ENCODE results near the gene NOXA1. TPM values are rescaled to one million over a fixed set of nuclear protein-coding genes. Genes with fewer than 3 reads are reported as not detected.

NOXA1 gene
- total and polyA plus RNA-seq, 2 donors, result 1.9 to 8.4 TPM

- Histone ChIP-seq H3K4me1 (ENCODE audit: control insufficient read depth in 2 of 2, insufficient read depth in 2 of 2, low read length in 2 of 2) (peaks cover 0 to 5% of the 10 kb centered on the region in 2 donors), H3K9me3 (ENCODE audit: control insufficient read depth in 2 of 2, insufficient read depth in 1 of 2, low read length in 1 of 2) (no peaks in the 10 kb centered on the region), H3K4me3 (ENCODE audit: low read length in 2 of 2) (no peak overlapping the region), H3K36me3 (ENCODE audit: control insufficient read depth in 2 of 2, insufficient read depth in 2 of 2, low read length in 1 of 2) (no peaks in the 10 kb centered on the region), H3K27ac (ENCODE audit: low read depth in 1 of 2, low read length in 1 of 2) (no peak overlapping the region), H3K27me3 (ENCODE audit: control insufficient read depth in 2 of 2, insufficient read depth in 1 of 2, low read length in 1 of 2) (peaks cover 4 to 39% of the 10 kb centered on the region in 2 donors)
- no peak for DNase-seq (ENCODE audit: low read depth in 6 of 9, low spot score in 9 of 9)
- 90% methylated on average over 99 of the region's 99 CpGs for WGBS
Observed at GRCh38 chr9:137417161-137418021, 5.8 kb upstream of the NOXA1 start.

GRCh38 chr9:137421838-137422603, 1.2 kb upstream of the NOXA1 start:
- H3K9me3 ChIP-seq (ENCODE audit: control insufficient read depth in 2 of 2, insufficient read depth in 1 of 2, low read length in 1 of 2), result no peaks in the 10 kb centered on the region
- peaks cover 23 to 63% of the 10 kb centered on the region in 2 donors for H3K27me3 ChIP-seq (ENCODE audit: control insufficient read depth in 2 of 2, insufficient read depth in 1 of 2, low read length in 1 of 2)
- peaks cover 4 to 10% of the 10 kb centered on the region in 2 donors for H3K4me1 ChIP-seq (ENCODE audit: control insufficient read depth in 2 of 2, insufficient read depth in 2 of 2, low read length in 2 of 2)
- 8% methylated on average over 11 of the region's 11 CpGs for WGBS
- peak overlapping the region; percentile 44 to 82 for H3K4me3 ChIP-seq (ENCODE audit: low read length in 2 of 2)
- H3K36me3 ChIP-seq (ENCODE audit: control insufficient read depth in 2 of 2, insufficient read depth in 2 of 2, low read length in 1 of 2), result no peaks in the 10 kb centered on the region
- no peak for DNase-seq (ENCODE audit: low read depth in 6 of 9, low spot score in 9 of 9)
- no peak overlapping the region for H3K27ac ChIP-seq (ENCODE audit: low read depth in 1 of 2, low read length in 1 of 2)

- H3K36me3 ChIP-seq (ENCODE audit: control insufficient read depth in 2 of 2, insufficient read depth in 2 of 2, low read length in 1 of 2), result no peaks in the 10 kb centered on the region
- H3K27me3 ChIP-seq (ENCODE audit: control insufficient read depth in 2 of 2, insufficient read depth in 1 of 2, low read length in 1 of 2), result peaks cover 23 to 70% of the 10 kb centered on the region in 2 donors
- H3K9me3 ChIP-seq (ENCODE audit: control insufficient read depth in 2 of 2, insufficient read depth in 1 of 2, low read length in 1 of 2), result no peaks in the 10 kb centered on the region
- peaks cover 6 to 10% of the 10 kb centered on the region in 2 donors for H3K4me1 ChIP-seq (ENCODE audit: control insufficient read depth in 2 of 2, insufficient read depth in 2 of 2, low read length in 2 of 2)
- 11% methylated on average over 76 of the region's 77 CpGs for WGBS
- DNase-seq (ENCODE audit: low read depth in 6 of 9, low spot score in 9 of 9), result no peak
- H3K27ac ChIP-seq (ENCODE audit: low read depth in 1 of 2, low read length in 1 of 2), result peak overlapping the region in 1 of 2 donors; percentile 65
- peak overlapping the region in 1 of 2 donors; percentile 82 for H3K4me3 ChIP-seq (ENCODE audit: low read length in 2 of 2)
Observed at GRCh38 chr9:137423514-137424291, 510 bp downstream of the NOXA1 start.

GRCh38 chr9:137426018-137426681, 3.0 kb downstream of the NOXA1 start:
- 96% methylated on average over 18 of the region's 18 CpGs for WGBS
- H3K9me3 ChIP-seq (ENCODE audit: control insufficient read depth in 2 of 2, insufficient read depth in 1 of 2, low read length in 1 of 2), result no peaks in the 10 kb centered on the region
- H3K27ac ChIP-seq (ENCODE audit: low read depth in 1 of 2, low read length in 1 of 2), result no peak overlapping the region
- peaks cover 6 to 10% of the 10 kb centered on the region in 2 donors for H3K4me1 ChIP-seq (ENCODE audit: control insufficient read depth in 2 of 2, insufficient read depth in 2 of 2, low read length in 2 of 2)
- H3K27me3 ChIP-seq (ENCODE audit: control insufficient read depth in 2 of 2, insufficient read depth in 1 of 2, low read length in 1 of 2), result peaks cover 23 to 64% of the 10 kb centered on the region in 2 donors
- no peak overlapping the region for H3K4me3 ChIP-seq (ENCODE audit: low read length in 2 of 2)
- DNase-seq (ENCODE audit: low read depth in 6 of 9, low spot score in 9 of 9), result no peak
- H3K36me3 ChIP-seq (ENCODE audit: control insufficient read depth in 2 of 2, insufficient read depth in 2 of 2, low read length in 1 of 2), result no peaks in the 10 kb centered on the region

- Histone ChIP-seq H3K27me3 (ENCODE audit: control insufficient read depth in 2 of 2, insufficient read depth in 1 of 2, low read length in 1 of 2) (peaks cover 18 to 52% of the 10 kb centered on the region in 2 donors), H3K36me3 (ENCODE audit: control insufficient read depth in 2 of 2, insufficient read depth in 2 of 2, low read length in 1 of 2) (no peaks in the 10 kb centered on the region), H3K9me3 (ENCODE audit: control insufficient read depth in 2 of 2, insufficient read depth in 1 of 2, low read length in 1 of 2) (no peaks in the 10 kb centered on the region), H3K27ac (ENCODE audit: low read depth in 1 of 2, low read length in 1 of 2) (no peak overlapping the region), H3K4me3 (ENCODE audit: low read length in 2 of 2) (no peak overlapping the region), H3K4me1 (ENCODE audit: control insufficient read depth in 2 of 2, insufficient read depth in 2 of 2, low read length in 2 of 2) (peaks cover 2 to 7% of the 10 kb centered on the region in 2 donors)
- DNase-seq (ENCODE audit: low read depth in 6 of 9, low spot score in 9 of 9), result no peak
- 92% methylated on average over 27 of the region's 27 CpGs for WGBS
Observed at GRCh38 chr9:137427454-137428310, 4.5 kb downstream of the NOXA1 start.

GRCh38 chr9:137428311-137428630, 5.1 kb downstream of the NOXA1 start:
- 90% methylated on average over 6 of the region's 6 CpGs for WGBS
- H3K36me3 ChIP-seq (ENCODE audit: control insufficient read depth in 2 of 2, insufficient read depth in 2 of 2, low read length in 1 of 2), result no peaks in the 10 kb centered on the region
- peaks cover 2% of the 10 kb centered on the region in 2 donors for H3K4me1 ChIP-seq (ENCODE audit: control insufficient read depth in 2 of 2, insufficient read depth in 2 of 2, low read length in 2 of 2)
- peaks cover 12 to 48% of the 10 kb centered on the region in 2 donors for H3K27me3 ChIP-seq (ENCODE audit: control insufficient read depth in 2 of 2, insufficient read depth in 1 of 2, low read length in 1 of 2)
- no peak overlapping the region for H3K27ac ChIP-seq (ENCODE audit: low read depth in 1 of 2, low read length in 1 of 2)
- DNase-seq (ENCODE audit: low read depth in 6 of 9, low spot score in 9 of 9), result no peak
- H3K4me3 ChIP-seq (ENCODE audit: low read length in 2 of 2), result no peak overlapping the region
- H3K9me3 ChIP-seq (ENCODE audit: control insufficient read depth in 2 of 2, insufficient read depth in 1 of 2, low read length in 1 of 2), result no peaks in the 10 kb centered on the region

- H3K27me3 ChIP-seq (ENCODE audit: control insufficient read depth in 2 of 2, insufficient read depth in 1 of 2, low read length in 1 of 2), result peaks cover 5 to 41% of the 10 kb centered on the region in 2 donors
- WGBS, result 94% methylated on average over 27 of the region's 27 CpGs
- DNase-seq (ENCODE audit: low read depth in 6 of 9, low spot score in 9 of 9), result no peak
- no peaks in the 10 kb centered on the region for H3K36me3 ChIP-seq (ENCODE audit: control insufficient read depth in 2 of 2, insufficient read depth in 2 of 2, low read length in 1 of 2)
- H3K27ac ChIP-seq (ENCODE audit: low read depth in 1 of 2, low read length in 1 of 2), result no peak overlapping the region
- no peak overlapping the region for H3K4me3 ChIP-seq (ENCODE audit: low read length in 2 of 2)
- H3K4me1 ChIP-seq (ENCODE audit: control insufficient read depth in 2 of 2, insufficient read depth in 2 of 2, low read length in 2 of 2), result peaks cover 0 to 2% of the 10 kb centered on the region in 2 donors
- no peaks in the 10 kb centered on the region for H3K9me3 ChIP-seq (ENCODE audit: control insufficient read depth in 2 of 2, insufficient read depth in 1 of 2, low read length in 1 of 2)
Observed at GRCh38 chr9:137428841-137429545, 5.8 kb downstream of the NOXA1 start.

Measured in thymus (tissue), 11 donors.